ENCODE results near the gene MYBPC2.
"Not testable (repeated sequence)": the region's sequence is repeated elsewhere in the genome, so short reads cannot be mapped to it uniquely, and the experiment has no call there.

MYBPC2 gene

GRCh38 chr19:50460161-50460765 lies 27.6 kb downstream of the MYBPC2 start:
- DNase-seq = no peak

- DNase-seq = peak; percentile 63
Observed at GRCh38 chr19:50461066-50461875, 28.6 kb downstream of the MYBPC2 start.

GRCh38 chr19:50462970-50463369 lies 30.3 kb downstream of the MYBPC2 start:
- DNase-seq = no peak

GRCh38 chr19:50464348-50464747 lies 31.7 kb downstream of the MYBPC2 start:
- DNase-seq = no peak

GRCh38 chr19:50465000-50465399 lies 32.3 kb downstream of the MYBPC2 start:
- DNase-seq = no peak

- no peak for DNase-seq
Observed at GRCh38 chr19:50465986-50466705, 33.5 kb downstream of the MYBPC2 start.

GRCh38 chr19:50466706-50467039 lies 34.0 kb downstream of the MYBPC2 start:
- DNase-seq = no peak

- DNase-seq = no peak
Observed at GRCh38 chr19:50467566-50467965, 34.9 kb downstream of the MYBPC2 start.

GRCh38 chr19:50468818-50469217 lies 36.1 kb downstream of the MYBPC2 start:
- DNase-seq = no peak

GRCh38 chr19:50473336-50473735 lies 40.6 kb downstream of the MYBPC2 start:
- DNase-seq = not testable (repeated sequence)

GRCh38 chr19:50475101-50475568 lies 42.4 kb downstream of the MYBPC2 start:
- DNase-seq = no peak

GRCh38 chr19:50475736-50476223 lies 43.1 kb downstream of the MYBPC2 start:
- DNase-seq = no peak

GRCh38 chr19:50476224-50476906 lies 43.7 kb downstream of the MYBPC2 start, which contains the start of the genes EMC10 and GARIN5A:
TSS of gene EMC10 (plus strand) at chr19:50476507. CDS start at chr19:50476545, 38 bp downstream.
TSS of gene GARIN5A (minus strand) at chr19:50476848. CDS start at chr19:50476388, 460 bp downstream.
- DNase-seq = peak; percentile 93

GRCh38 chr19:50476907-50477238 lies 44.2 kb downstream of the MYBPC2 start:
- DNase-seq = no peak

- DNase-seq = no peak
Observed at GRCh38 chr19:50477751-50478515, 45.2 kb downstream of the MYBPC2 start.

- no peak for DNase-seq
Observed at GRCh38 chr19:50478901-50479715, 46.4 kb downstream of the MYBPC2 start.

GRCh38 chr19:50479761-50480251 lies 47.1 kb downstream of the MYBPC2 start:
- no peak for DNase-seq

GRCh38 chr19:50480281-50481111 lies 47.8 kb downstream of the MYBPC2 start:
- no peak for DNase-seq

- no peak for DNase-seq
Observed at GRCh38 chr19:50481351-50482149, 48.9 kb downstream of the MYBPC2 start.

Data from inflammatory macrophage treated with lipopolysaccharide for 4 hours (primary cell).